B cell (primary cell): ENCODE measurements around the gene PGA3.

Experiments used
- CTCF ChIP-seq: fragments of 200-600 bp; IDR thresholded peaks from one replicate; pipeline ENCODE4 v1.8.0; 2022; ENCODE audit warnings: antibody characterized with exemption, mild to moderate bottlenecking
- EZH2 ChIP-seq: IDR thresholded peaks from 2 replicates; pipeline ENCODE4 v1.6.1; 2012; ENCODE audit warnings: borderline replicate concordance, low read depth, mild to moderate bottlenecking, moderate library complexity, low read length; ENCODE audit not compliant: insufficient read depth, poor library complexity, severe bottlenecking

DNA sequence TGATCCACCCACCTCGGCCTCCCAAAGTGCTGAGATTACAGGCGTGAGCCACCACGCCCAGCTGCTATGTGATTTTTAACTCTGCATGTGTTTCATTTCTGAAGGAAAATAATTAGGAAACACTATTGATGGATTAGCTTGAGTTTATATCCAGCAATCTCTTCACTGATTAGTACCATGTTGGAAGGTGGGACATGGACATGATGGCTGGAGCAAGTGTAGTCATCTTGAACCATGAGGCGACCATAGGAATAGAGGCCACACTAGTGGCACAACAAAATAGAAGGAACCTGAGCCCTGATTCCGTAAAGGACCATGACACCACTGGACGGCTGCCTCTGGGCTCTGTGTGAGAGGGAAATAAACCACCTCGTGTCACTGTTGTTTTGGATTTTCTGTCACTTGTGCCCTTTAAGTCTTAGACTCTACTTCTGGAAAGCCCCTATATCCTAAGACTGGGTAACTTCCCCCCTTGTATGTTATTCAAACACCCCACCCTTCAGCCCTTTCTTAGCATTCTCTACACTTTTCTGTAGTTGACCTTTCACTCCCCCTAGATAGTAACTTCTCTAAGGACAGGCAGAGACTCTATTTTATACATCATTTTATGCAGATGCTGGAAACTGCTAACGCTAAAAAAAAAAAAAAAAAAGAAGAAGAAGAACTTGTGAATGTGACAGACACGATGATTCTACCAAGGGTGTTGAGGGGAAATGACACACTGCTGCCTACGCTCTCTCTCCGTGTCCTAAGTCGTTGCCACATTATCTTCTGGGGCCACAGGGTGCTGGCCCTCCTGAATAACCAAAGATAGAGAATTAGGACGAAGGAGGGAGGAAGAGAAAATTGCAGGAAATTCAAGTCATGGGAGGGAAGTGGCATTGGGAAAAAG is 39.4 kb upstream of the PGA3 start:
- TF ChIP-seq CTCF (no peak), EZH2 (no peak)
